ENCODE results near the gene ANKRD45. TPM values are rescaled to one million over a fixed set of nuclear protein-coding genes. Genes with fewer than 3 reads are reported as not detected.
A peak's percentile ranks its signal among the peaks of the same experiment; 100 is the strongest.
"Not testable (repeated sequence)": the region's sequence is repeated elsewhere in the genome, so short reads cannot be mapped to it uniquely, and the experiment has no call there.

Gene ANKRD45
- total RNA-seq, 1 donor from 2014 or later: not detected

- no peak for ATAC-seq
Measured at GRCh38 chr1:173646656-173647055, 23.0 kb downstream of the ANKRD45 start.

GRCh38 chr1:173642450-173643139 is 27.1 kb downstream of the ANKRD45 start:
- ATAC-seq; DNase-seq (ENCODE audit: low spot score): not testable (repeated sequence)

More at GRCh38 chr1:173646656-173647055, 23.0 kb downstream of the ANKRD45 start:
- no peak for DNase-seq (ENCODE audit: low spot score)

GRCh38 chr1:173639102-173639501 is 30.5 kb downstream of the ANKRD45 start:
- ATAC-seq (no peak), DNase-seq (ENCODE audit: low spot score) (no peak)

GRCh38 chr1:173638043-173639021 is 31.3 kb downstream of the ANKRD45 start:
- ATAC-seq (no peak), DNase-seq (ENCODE audit: low spot score) (no peak)

- not testable (repeated sequence) for DNase-seq (ENCODE audit: low spot score); ATAC-seq
Measured at GRCh38 chr1:173637236-173638042, 32.2 kb downstream of the ANKRD45 start.

GRCh38 chr1:173635116-173635515 is 34.5 kb downstream of the ANKRD45 start, which contains the start of gene TEX50:
Gene TEX50 (plus strand): TSS chr1:173635338. CDS start chr1:173635522, 184 bp downstream.
- no peak for ATAC-seq
- DNase-seq (ENCODE audit: low spot score): no peak

GRCh38 chr1:173628888-173629287 is 40.8 kb downstream of the ANKRD45 start:
- DNase-seq (ENCODE audit: low spot score): no peak
- no peak for ATAC-seq

- ATAC-seq (no peak), DNase-seq (ENCODE audit: low spot score) (no peak)
Measured at GRCh38 chr1:173627269-173627668, 42.4 kb downstream of the ANKRD45 start.

GRCh38 chr1:173616859-173617258 is 52.8 kb downstream of the ANKRD45 start:
- DNase-seq (ENCODE audit: low spot score) (no peak), ATAC-seq (no peak)

GRCh38 chr1:173613086-173613485 is 56.6 kb downstream of the ANKRD45 start:
- DNase-seq (ENCODE audit: low spot score); ATAC-seq: not testable (repeated sequence)

GRCh38 chr1:173608503-173609216 is 61.0 kb downstream of the ANKRD45 start:
- ATAC-seq (no peak), DNase-seq (ENCODE audit: low spot score) (no peak)

- peak; percentile 75 for ATAC-seq
- no peak for DNase-seq (ENCODE audit: low spot score)
Measured at GRCh38 chr1:173603056-173603591, 66.5 kb downstream of the ANKRD45 start, which contains the start of gene SLC9C2. Gene SLC9C2 (minus strand): TSS chr1:173603072. CDS start chr1:173601776, 1,296 bp downstream.

- DNase-seq (ENCODE audit: low spot score): no peak
- peak; percentile 25 for ATAC-seq
Measured at GRCh38 chr1:173601588-173601987, 68.1 kb downstream of the ANKRD45 start.

GRCh38 chr1:173596097-173596825 is 73.4 kb downstream of the ANKRD45 start:
- ATAC-seq (no peak), DNase-seq (ENCODE audit: low spot score) (no peak)

- not testable (repeated sequence) for ATAC-seq; DNase-seq (ENCODE audit: low spot score)
Measured at GRCh38 chr1:173591138-173591537, 78.5 kb downstream of the ANKRD45 start.

- DNase-seq (ENCODE audit: low spot score) (no peak), ATAC-seq (no peak)
Measured at GRCh38 chr1:173590557-173590956, 79.1 kb downstream of the ANKRD45 start.

GRCh38 chr1:173581383-173582079 is 88.1 kb downstream of the ANKRD45 start:
- DNase-seq (ENCODE audit: low spot score) (no peak), ATAC-seq (no peak)

- DNase-seq (ENCODE audit: low spot score): no peak
- ATAC-seq: no peak
Measured at GRCh38 chr1:173580658-173581057, 89.0 kb downstream of the ANKRD45 start.

Measured in left lobe of liver (tissue), 2 donors.